ENCODE measurements around the gene PPIL4.

GRCh38 chr6:149541139-149541538 lies 4.7 kb downstream of the PPIL4 start:
- TF ChIP-seq CTCF (IDR thresholded peaks at IDR 0.05; ENCODE audit: extremely low read depth in 1 of 2, insufficient read depth in 1 of 2, low read depth in 1 of 2, low read length in 2 of 2) (no peak), POLR2AphosphoS5 (IDR thresholded peaks at IDR 0.05; ENCODE audit: insufficient read depth, low read depth, low read length) (no peak), MYC (IDR thresholded peaks at IDR 0.05; ENCODE audit: low read depth, low read length) (no peak), EZH2 (IDR thresholded peaks at IDR 0.05; ENCODE audit: borderline replicate concordance, low read depth, low read length, severe bottlenecking) (no peak), POLR2A (IDR thresholded peaks at IDR 0.05; ENCODE audit: low read depth, low read length) (no peak), GATA2 (IDR thresholded peaks at IDR 0.05; ENCODE audit: insufficient read depth, insufficient read length, low read depth, low read length) (no peak), FOS (IDR thresholded peaks at IDR 0.05; ENCODE audit: borderline replicate concordance, insufficient read depth, low read length) (no peak), MAX (IDR thresholded peaks at IDR 0.05; ENCODE audit: insufficient read depth, insufficient read length) (no peak)
